Subcutaneous abdominal adipose tissue (tissue), 5 donors: ENCODE measurements around the gene PCSK7.

Experiments used
- H3K27ac ChIP-seq: one replicate; pipeline ENCODE4 v1.7.0; 2013; ENCODE audit warnings: low read depth, mild to moderate bottlenecking, inconsistent platforms, low read length, moderate library complexity
- H3K27me3 ChIP-seq, 5 donors: one replicate each; pipeline ENCODE4 v1.7.0; 2013; ENCODE audit warnings: low read length in 5 of 5, inconsistent platforms in 1 of 5; ENCODE audit not compliant: control insufficient read depth in 5 of 5, insufficient read depth in 4 of 5
- H3K36me3 ChIP-seq, 5 donors: one replicate each; pipeline ENCODE4 v1.7.0; 2013; ENCODE audit warnings: low read length in 5 of 5; ENCODE audit not compliant: control insufficient read depth in 5 of 5, insufficient read depth in 5 of 5
- H3K4me1 ChIP-seq, 5 donors: one replicate each; pipeline ENCODE4 v1.7.0; 2013; ENCODE audit warnings: low read length in 5 of 5, mild to moderate bottlenecking in 3 of 5, moderate library complexity in 1 of 5; ENCODE audit not compliant: control insufficient read depth in 5 of 5, insufficient read depth in 5 of 5
- H3K4me3 ChIP-seq, 5 donors: one replicate each; pipeline ENCODE4 v1.7.0; 2013; ENCODE audit warnings: low read length in 5 of 5, low read depth in 1 of 5
- H3K9ac ChIP-seq, 5 donors: one replicate each; pipeline ENCODE4 v1.7.0; 2013; ENCODE audit warnings: low read length in 5 of 5, mild to moderate bottlenecking in 4 of 5, moderate library complexity in 3 of 5
- H3K9me3 ChIP-seq, 5 donors: one replicate each; pipeline ENCODE4 v1.7.0; 2013; ENCODE audit warnings: low read length in 5 of 5; ENCODE audit not compliant: control insufficient read depth in 5 of 5
- donor health status: healthy.
- donor health status: healthy.
- donor health status: healthy.
- donor health status: healthy.
- donor health status: healthy.

The PCSK7 gene

DNA sequence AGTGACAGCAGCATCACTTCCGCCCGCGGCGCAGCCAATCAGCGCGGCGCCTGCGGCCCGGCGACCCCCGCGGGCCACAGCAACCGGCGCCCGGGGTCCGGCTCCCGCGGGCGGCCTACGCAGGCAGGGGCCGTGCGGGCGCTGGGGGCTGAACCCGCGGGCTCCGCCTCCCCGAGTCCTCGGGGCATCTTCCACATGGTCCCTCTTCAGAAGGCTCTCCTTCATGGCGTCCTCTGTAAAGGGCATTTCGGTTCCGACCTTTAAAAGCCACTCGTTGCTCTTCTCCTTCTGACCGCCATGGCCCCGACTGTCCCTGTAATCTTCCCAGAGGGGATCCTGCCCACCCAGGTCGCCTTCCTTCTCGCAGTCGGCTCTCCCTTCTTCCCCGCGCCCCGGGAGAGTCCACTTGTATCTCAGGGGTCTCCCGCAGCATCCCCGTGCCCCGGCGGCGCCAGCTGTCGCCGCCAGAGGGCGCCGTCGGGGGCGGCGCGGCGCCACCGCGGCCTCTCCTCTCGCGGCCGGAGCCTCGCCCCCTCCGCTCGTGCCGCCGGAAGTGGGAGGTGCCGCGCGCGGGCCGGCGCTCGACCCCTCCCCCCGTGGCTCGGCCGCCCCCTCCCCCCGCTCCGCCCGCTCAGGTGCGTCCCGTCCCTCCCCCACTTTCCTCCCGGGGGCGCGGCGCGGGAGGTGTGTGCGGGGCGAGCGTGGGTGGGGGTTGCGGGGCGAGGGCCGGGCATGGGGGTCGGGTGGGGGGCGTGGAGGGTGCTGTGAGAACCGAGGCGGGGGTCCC, 412 bp upstream of the PCSK7 start, which contains the start of gene RNF214:
RNF214 (plus strand) TSS at position 580 of the 787 bp plus-strand sequence. CDS start 1,602 bp downstream, outside the sequence.
- Histone ChIP-seq H3K9ac (peak within 1 kb of the TSS; percentile 81 to 97 (median 95)), H3K4me1 (peaks cover 5 to 32% (median 31%) of the 10 kb centered on the region in 5 donors)

DNA sequence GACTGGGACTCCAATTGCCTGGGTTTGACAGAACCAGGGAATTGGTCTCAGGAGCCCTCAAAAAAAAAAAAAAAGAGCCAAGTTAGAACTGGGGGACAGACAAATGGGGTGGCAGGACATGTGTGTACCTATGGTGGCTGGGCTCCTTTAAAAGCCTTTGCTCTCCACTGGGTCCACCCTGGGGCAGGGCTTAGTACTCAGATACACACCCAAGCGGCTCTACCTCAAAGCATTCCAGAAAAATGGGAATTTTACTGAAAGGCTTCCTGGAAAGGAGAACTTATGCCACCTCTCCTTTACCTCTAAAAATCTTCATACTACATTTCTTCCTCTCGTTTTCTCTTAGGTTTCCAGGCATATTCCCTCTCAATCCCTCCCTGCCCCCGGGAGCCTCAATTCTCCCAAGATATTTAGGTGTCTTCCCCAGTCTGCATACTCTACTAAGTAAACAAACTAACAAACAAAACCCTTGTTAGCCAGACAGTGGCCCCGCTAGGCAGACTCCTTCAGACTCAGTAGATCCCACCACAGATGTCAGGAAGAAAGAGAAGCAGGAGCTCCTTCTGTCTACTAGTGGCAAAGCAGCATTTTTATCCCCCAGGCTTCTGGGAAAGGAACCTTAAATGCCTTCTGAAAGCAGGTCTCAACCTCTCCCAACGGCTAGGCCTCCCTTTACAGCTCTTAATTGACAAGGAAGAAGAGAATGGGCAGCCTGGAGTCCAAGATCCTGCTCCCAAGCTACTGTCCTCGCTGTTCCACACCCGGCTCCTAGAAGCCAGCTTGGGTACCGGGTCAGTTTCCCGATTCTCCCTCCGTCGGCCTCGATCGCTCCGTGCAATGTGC, 653 bp downstream of the PCSK7 start:
- H3K36me3 ChIP-seq, result peaks cover 0 to 39% (median 34%) of the 10 kb centered on the region in 5 donors
- peak overlapping the region; percentile 83 to 97 (median 90) for H3K4me3 ChIP-seq
- H3K27ac ChIP-seq, result peak overlapping the region; percentile 74
- H3K4me1 ChIP-seq, result peaks cover 5 to 32% (median 31%) of the 10 kb centered on the region in 5 donors
- peak overlapping the region; percentile 81 to 97 (median 95) for H3K9ac ChIP-seq
- no peaks in the 10 kb centered on the region for H3K9me3 ChIP-seq
- no peaks in the 10 kb centered on the region for H3K27me3 ChIP-seq

More for the DNA sequence above, 412 bp upstream of the PCSK7 start, which contains the start of gene RNF214:
- Histone ChIP-seq H3K4me3 (peak within 1 kb of the TSS; percentile 83 to 97 (median 95)), H3K9me3 (no peaks in the 10 kb centered on the region), H3K27me3 (no peaks in the 10 kb centered on the region), H3K27ac (peak within 1 kb of the TSS; percentile 77), H3K36me3 (peaks cover 0 to 30% (median 28%) of the 10 kb centered on the region in 5 donors)

DNA sequence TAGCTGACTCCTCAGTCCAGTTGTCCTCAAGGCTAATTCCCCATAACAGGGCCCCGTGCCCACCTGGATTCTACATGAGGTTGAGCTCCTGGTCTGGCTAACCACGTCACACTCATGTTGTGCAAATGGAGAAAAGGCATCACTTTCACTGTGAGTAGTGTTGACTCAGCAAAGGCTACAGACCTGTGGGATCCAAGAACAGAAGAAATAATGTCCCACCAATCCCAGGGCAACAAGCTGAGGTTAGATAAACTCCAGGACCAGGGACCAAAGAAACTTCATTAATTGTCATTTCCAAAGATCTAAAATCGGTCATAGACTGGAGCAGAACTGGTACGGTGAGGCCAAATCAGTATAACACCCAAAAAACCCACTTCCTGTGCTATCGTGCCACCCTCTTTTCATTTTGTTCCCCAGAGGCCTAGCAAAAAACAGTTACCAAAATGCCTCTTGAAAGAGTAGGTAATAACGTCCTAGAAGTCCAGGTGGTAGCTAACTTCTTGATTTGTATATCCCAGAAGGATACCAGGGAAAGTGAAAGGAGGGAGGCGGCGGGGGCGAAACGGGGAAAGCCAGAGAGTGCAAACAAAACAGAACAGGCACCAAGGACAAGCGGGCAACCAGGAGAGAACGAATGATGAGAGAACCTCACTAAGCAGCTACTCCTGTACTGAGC, 1.4 kb downstream of the PCSK7 start:
- Histone ChIP-seq H3K27ac (no peak overlapping the region), H3K4me1 (peaks cover 5 to 32% (median 31%) of the 10 kb centered on the region in 5 donors), H3K27me3 (no peaks in the 10 kb centered on the region), H3K4me3 (peak overlapping the region in 3 of 5 donors; percentile 83 to 97 (median 90)), H3K9me3 (no peaks in the 10 kb centered on the region), H3K9ac (peak overlapping the region; percentile 81 to 97 (median 95)), H3K36me3 (peaks cover 0 to 43% (median 37%) of the 10 kb centered on the region in 5 donors)

DNA sequence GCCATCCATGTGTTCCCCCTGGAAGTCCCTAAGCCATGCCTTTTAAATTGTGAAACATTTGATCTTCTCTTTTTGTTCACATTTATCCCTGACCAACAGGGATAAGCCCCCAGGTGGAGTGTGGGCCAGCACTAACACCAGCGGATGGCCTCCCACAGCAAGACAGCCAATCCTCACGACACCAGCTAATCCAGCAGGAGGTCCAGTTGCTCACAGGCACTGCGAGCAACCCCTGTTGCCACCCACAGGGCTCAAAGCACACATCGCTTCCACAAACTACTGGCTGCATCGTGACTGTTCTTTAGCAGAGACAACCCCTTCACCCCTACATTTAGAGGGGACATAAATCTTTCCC, 2.0 kb downstream of the PCSK7 start:
- no peak overlapping the region for H3K27ac ChIP-seq
- H3K9ac ChIP-seq, result no peak overlapping the region
- no peaks in the 10 kb centered on the region for H3K9me3 ChIP-seq
- no peaks in the 10 kb centered on the region for H3K27me3 ChIP-seq
- H3K4me1 ChIP-seq, result peaks cover 5 to 32% (median 31%) of the 10 kb centered on the region in 5 donors
- H3K4me3 ChIP-seq, result no peak overlapping the region
- H3K36me3 ChIP-seq, result peaks cover 0 to 46% (median 38%) of the 10 kb centered on the region in 5 donors

DNA sequence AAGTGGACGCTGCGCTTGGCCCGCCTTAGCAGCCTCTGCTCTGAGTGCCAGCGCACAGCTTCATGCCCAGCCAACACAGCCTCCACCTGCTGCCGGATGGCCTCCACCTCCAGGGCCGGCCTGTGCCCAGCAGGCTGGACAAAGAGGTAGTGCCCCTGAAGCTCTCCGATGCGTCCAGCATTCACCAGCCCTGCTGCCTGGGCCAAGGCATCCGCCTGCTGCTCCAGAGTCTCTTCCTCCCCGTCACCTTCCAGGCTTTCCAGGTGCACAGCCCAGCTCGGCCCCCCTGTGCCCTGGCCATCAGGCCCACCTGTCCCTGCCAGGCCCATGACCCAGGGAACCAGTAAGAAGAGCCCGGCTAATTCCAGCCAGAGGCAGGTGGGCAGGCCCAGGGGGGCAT, 2.5 kb downstream of the PCSK7 start:
- Histone ChIP-seq H3K4me3 (no peak overlapping the region), H3K9me3 (no peaks in the 10 kb centered on the region), H3K27ac (no peak overlapping the region), H3K4me1 (peaks cover 6 to 37% (median 35%) of the 10 kb centered on the region in 5 donors), H3K9ac (no peak overlapping the region), H3K27me3 (no peaks in the 10 kb centered on the region), H3K36me3 (peaks cover 0 to 50% (median 39%) of the 10 kb centered on the region in 5 donors)

DNA sequence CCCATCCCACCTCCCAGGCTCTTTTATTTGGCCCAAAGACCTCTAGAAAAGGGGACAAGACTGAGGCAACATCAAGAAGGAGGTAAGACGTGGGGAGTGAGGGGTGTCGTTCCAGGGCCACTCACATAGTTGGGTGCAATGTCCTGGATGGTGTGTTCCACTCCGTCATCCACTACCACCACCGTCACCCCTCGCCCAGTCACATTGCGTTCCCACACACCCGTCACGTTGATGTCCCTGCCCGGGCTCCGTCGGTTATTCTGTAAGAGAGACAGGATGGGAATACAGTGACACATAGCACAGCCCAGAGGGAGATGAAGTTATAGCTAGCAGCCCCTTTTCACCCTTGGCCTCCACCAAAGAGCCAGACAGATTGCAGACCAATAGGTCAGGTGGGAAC, 3.8 kb downstream of the PCSK7 start:
- no peak overlapping the region for H3K27ac ChIP-seq
- no peaks in the 10 kb centered on the region for H3K9me3 ChIP-seq
- H3K4me3 ChIP-seq, result no peak overlapping the region
- no peaks in the 10 kb centered on the region for H3K27me3 ChIP-seq
- peaks cover 0 to 63% (median 52%) of the 10 kb centered on the region in 5 donors for H3K36me3 ChIP-seq
- H3K9ac ChIP-seq, result no peak overlapping the region
- peaks cover 7 to 26% (median 24%) of the 10 kb centered on the region in 5 donors for H3K4me1 ChIP-seq

DNA sequence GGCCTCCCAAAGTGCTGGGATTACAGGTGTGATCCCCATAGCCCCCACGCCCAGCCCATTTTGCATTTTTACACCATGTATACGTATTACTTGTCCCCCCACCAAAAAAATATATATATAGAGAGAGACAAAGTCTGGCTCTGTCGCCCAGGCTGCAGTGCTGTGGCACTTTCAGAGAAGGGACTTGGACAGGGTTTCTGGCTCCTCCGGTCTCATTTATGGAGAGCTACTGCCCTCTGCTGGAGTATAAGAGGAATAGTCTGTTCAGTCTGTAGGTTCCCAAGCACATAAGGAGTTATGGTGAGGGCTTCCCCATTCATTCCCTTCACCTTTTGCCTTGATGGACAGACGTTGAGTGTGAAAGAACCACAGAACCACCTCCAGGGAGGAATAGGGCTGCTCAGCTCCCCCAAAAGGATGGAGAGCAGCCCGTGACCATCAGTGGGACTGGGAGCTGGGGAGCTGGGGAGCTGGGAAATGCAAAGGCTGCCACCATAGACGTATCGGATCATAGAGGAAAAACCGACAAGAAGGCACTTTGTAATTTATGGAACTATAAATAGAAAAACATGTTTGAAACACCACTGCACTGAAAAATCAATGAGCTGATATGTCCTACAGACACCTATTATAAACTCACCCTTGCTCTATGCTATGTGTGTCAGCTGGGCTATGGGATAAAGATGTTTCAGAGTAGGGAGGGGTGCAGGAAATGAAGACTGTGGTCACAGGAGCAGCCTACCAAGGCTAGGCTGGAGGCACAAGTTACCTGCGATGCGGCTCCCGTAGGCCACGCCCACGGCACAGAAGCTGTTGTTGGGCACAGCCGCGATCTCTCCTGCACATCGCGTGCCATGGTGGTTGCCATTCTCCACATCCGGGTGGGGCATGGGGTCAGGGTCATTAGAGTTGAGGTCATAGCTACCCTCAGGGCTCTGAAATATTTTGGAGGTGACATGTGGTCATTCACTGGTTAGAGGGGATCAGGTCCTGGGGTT, 5.2 kb downstream of the PCSK7 start:
- no peaks in the 10 kb centered on the region for H3K9me3 ChIP-seq
- H3K27ac ChIP-seq, result no peak overlapping the region
- peaks cover 12 to 29% (median 26%) of the 10 kb centered on the region in 5 donors for H3K4me1 ChIP-seq
- H3K9ac ChIP-seq, result no peak overlapping the region
- H3K36me3 ChIP-seq, result peaks cover 0 to 66% (median 54%) of the 10 kb centered on the region in 5 donors
- no peak overlapping the region for H3K4me3 ChIP-seq
- no peaks in the 10 kb centered on the region for H3K27me3 ChIP-seq

DNA sequence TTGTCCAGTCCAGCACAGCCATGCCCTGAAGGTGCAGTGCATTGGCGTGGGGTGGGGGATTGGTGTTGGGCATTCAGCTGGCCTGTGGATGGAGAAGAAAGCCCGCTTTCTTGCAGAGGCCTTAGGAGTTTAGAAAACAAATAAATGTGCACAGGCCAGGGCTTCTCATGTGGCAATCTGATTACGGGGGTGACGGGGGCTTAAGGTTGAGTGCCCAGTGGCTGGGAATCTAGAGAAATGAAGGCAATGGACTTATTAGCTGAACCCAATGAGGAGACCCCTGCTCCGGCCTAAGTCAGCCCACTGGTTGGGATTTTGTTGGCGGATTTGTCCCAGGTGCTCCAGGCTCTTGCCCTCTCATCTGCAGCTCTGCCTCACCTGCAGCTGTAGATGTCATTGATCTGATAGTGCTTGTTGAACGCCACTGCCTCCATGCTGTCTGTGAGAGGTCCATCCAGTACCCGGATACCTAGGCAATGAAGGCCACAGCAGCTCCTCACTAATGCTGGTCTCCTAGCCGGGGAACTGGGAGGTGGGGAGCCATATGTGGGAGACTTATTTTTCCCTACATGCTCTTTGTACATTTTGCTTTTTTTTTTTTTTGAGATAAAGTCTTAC, 6.2 kb downstream of the PCSK7 start:
- Histone ChIP-seq H3K36me3 (peaks cover 0 to 72% (median 54%) of the 10 kb centered on the region in 5 donors), H3K9ac (peak overlapping the region in 1 of 5 donors; percentile 16), H3K4me1 (peaks cover 15 to 29% (median 26%) of the 10 kb centered on the region in 5 donors), H3K27me3 (no peaks in the 10 kb centered on the region), H3K9me3 (no peaks in the 10 kb centered on the region), H3K4me3 (no peak overlapping the region), H3K27ac (no peak overlapping the region)
